Measurements from ENCODE around the gene IMPDH1. TPM values are rescaled to one million over a fixed set of nuclear protein-coding genes. Genes with fewer than 3 reads are reported as not detected.

The IMPDH1 gene
- total and polyA plus RNA-seq, 11 donors, result 12.3 to 65.3 (median 23.6) TPM

- ATAC-seq (no peak), DNase-seq (peak in 1 of 5 donors; percentile 25)
- H3K4me3 ChIP-seq, result no peak overlapping the region
- peaks cover 0 to 3% (median 0%) of the 10 kb centered on the region in 9 donors for H3K27me3 ChIP-seq
- 89 to 96% (median 93%) methylated on average over 2 to 7 of the region's 7 CpGs for WGBS, 4 donors
- no peak overlapping the region for H3K27ac ChIP-seq
- H3K9me3 ChIP-seq, result no peaks in the 10 kb centered on the region
- intact Hi-C loops (cut with DNase I), result no loop called here
- peaks cover 0 to 58% (median 30%) of the 10 kb centered on the region in 9 donors for H3K36me3 ChIP-seq
- peaks cover 0 to 10% (median 5%) of the 10 kb centered on the region in 12 donors for H3K4me1 ChIP-seq
- no peak for TF ChIP-seq CTCF (IDR thresholded peaks at IDR 0.05)
- TF ChIP-seq POLR2A (IDR thresholded peaks at IDR 0.05), result no peak
These were observed 18.0 kb downstream of the IMPDH1 start for GRCh38 chr7:128391805-128392204.

DNA sequence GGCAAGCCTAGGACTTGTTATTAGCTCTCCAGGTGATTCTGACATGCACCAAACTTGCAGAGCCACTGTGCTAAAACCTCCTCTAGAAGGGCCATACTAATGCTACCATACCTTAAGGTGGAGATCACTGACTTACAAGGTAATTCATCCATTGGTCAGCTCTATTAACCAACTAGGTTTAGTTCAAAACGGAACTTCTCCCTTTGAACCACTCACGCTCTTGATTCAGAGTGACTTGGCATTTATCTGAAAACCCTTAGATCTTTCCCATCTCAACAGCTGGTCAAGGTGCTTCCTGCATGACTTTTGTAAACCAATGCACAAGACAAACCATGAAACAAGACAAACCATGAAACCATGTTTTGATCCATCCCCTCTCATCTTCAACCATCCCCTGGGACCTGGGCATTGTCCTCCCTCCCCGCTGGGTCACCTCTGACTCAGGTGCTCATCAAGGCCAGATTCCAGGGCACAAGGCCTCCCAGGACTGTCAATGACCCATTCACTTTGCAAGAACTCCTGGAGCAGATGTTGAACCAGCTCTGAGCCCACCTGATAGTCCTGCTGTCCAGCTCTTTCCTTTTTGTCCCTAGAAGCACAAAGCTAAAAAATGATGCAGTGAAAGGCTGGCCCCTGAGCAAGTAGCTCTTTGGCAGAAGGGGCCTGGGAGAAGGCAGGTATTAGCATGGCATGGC, 18.8 kb downstream of the IMPDH1 start:
- H3K4me1 ChIP-seq, result peaks cover 0 to 10% (median 5%) of the 10 kb centered on the region in 12 donors
- H3K4me3 ChIP-seq, result no peak overlapping the region
- ATAC-seq, result no peak
- no peaks in the 10 kb centered on the region for H3K9me3 ChIP-seq
- DNase-seq, result peak in 1 of 5 donors; percentile 15
- H3K27me3 ChIP-seq, result peaks cover 0 to 3% (median 0%) of the 10 kb centered on the region in 9 donors
- 75 to 82% (median 79%) methylated on average over 3 of the region's 3 CpGs for WGBS, 4 donors
- intact Hi-C loops (cut with DNase I), result loop anchor here in 1 of 10 donors (1.0 kb wide), 1 partner anchor 44 kb away; no protein-coding TSS in a partner anchor
- H3K27ac ChIP-seq, result no peak overlapping the region
- H3K36me3 ChIP-seq, result peaks cover 0 to 50% (median 22%) of the 10 kb centered on the region in 9 donors
- TF ChIP-seq POLR2A (IDR thresholded peaks at IDR 0.05) (no peak), CTCF (IDR thresholded peaks at IDR 0.05) (no peak)

DNA sequence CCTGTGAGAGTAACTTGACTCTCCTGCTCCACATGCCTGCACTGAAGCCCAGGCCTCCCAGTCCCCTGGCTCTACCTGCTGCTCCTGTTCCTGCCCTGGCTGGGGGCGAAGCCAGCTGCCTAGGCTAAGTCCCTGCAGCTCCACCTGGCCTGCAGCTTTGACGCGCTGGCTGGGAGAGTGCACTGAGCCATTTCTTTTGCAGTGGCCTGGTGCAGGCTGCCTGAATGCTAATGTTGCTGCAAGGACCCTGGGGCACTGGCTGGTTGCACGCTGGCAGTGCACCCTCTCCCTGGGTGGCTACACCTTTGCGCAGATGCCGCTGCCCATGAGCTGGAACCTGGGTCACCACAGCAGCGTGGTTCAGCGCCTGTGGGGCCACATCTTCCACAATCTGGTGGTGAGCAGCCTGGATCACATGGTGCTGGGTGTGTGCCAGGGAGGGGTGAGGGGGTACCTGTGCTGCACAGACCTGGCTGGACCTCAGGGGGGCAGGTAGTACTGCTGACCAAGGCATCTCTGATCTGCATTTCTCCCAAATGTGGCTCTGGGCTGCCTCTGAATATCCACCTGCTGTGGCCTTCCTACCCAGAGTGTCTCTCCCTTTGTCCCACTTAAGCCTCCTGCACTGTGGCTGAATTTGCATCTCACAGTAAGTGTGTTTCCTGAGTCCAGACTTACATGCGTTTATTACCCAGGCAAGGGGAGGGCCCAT, 20.0 kb downstream of the IMPDH1 start:
- DNase-seq, result no peak
- Histone ChIP-seq H3K4me1 (peaks cover 0 to 10% (median 5%) of the 10 kb centered on the region in 12 donors), H3K27ac (no peak overlapping the region), H3K9me3 (no peaks in the 10 kb centered on the region), H3K4me3 (no peak overlapping the region), H3K27me3 (peaks cover 0 to 3% (median 0%) of the 10 kb centered on the region in 9 donors), H3K36me3 (peaks cover 0 to 38% (median 12%) of the 10 kb centered on the region in 9 donors)
- no peak for TF ChIP-seq POLR2A (IDR thresholded peaks at IDR 0.05)
- TF ChIP-seq CTCF (IDR thresholded peaks at IDR 0.05), result no peak
- 58 to 84% (median 80%) methylated on average over 2 to 9 of the region's 9 CpGs for WGBS, 4 donors
- intact Hi-C loops (cut with DNase I), result loop anchor here in 1 of 10 donors (1.0 kb wide), 1 partner anchor 42 kb away; no protein-coding TSS in a partner anchor
- no peak for ATAC-seq

DNA sequence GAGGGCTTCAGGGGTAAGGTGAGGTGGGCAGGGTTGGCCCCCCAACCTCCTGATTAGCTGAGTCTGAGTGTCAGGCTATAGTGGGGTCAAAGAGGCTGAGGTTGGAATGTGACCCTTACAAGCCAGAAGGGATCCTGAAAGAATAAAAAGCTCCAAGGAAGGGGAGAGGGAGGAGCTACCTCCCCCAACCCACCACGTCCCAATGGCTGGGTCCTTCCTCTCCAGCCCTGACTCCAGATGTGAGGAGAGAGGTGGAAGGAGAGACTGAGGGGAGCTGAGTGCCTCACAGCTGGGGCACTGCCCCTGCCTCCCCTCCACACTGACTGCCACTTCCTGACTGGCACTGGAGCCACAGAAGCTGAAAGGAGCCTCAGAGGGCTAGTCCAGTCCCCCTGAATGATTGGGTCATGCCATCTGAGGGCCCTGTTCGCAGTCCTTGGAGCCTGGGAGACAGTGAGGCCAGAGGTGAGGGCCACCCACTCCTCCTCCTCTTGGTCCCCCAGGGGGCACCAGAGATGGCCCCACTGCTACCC, 20.6 kb downstream of the IMPDH1 start:
- H3K9me3 ChIP-seq, result no peaks in the 10 kb centered on the region
- H3K4me3 ChIP-seq, result no peak overlapping the region
- DNase-seq (no peak), ATAC-seq (no peak)
- no peak overlapping the region for H3K27ac ChIP-seq
- peaks cover 0 to 32% (median 6%) of the 10 kb centered on the region in 9 donors for H3K36me3 ChIP-seq
- 55 to 64% (median 61%) methylated on average over 1 to 2 of the region's 2 CpGs for WGBS, 4 donors
- intact Hi-C loops (cut with DNase I), result no loop called here
- peaks cover 0 to 10% (median 5%) of the 10 kb centered on the region in 12 donors for H3K4me1 ChIP-seq
- TF ChIP-seq CTCF (IDR thresholded peaks at IDR 0.05), result no peak
- no peak for TF ChIP-seq POLR2A (IDR thresholded peaks at IDR 0.05)
- H3K27me3 ChIP-seq, result peaks cover 0 to 3% (median 0%) of the 10 kb centered on the region in 9 donors
